HEK293 (cell line): Measurements from ENCODE around the gene LHX2.

ENCODE experiments used
- MEIS1 ChIP-seq: sonication (generic); formaldehyde crosslinking; IDR thresholded peaks from 2 replicates; pipeline ENCODE4 v1.8.1; 2022; ENCODE audit warnings: missing genetic modification reagents, mild to moderate bottlenecking, borderline replicate concordance
- YY1 ChIP-seq: fragments of 450-650 bp; formaldehyde crosslinking; IDR thresholded peaks from 2 replicates; pipeline ENCODE4 v1.5.1; 2018; ENCODE audit warnings: missing biosample characterization, missing genetic modification characterization
- ZBTB7A ChIP-seq: fragments of 450-650 bp; formaldehyde crosslinking; IDR thresholded peaks from 2 replicates; pipeline ENCODE4 v1.5.1; 2016; ENCODE audit warnings: low read depth, missing biosample characterization, missing genetic modification characterization
- ZNF114 ChIP-seq: fragments of 450-650 bp; formaldehyde crosslinking; IDR thresholded peaks from 2 replicates; pipeline ENCODE4 v1.5.0; 2017; ENCODE audit warnings: missing biosample characterization, missing genetic modification characterization
- ZNF155 ChIP-seq: fragments of 450-650 bp; formaldehyde crosslinking; IDR thresholded peaks from 2 replicates; pipeline ENCODE4 v1.5.1; 2016; ENCODE audit warnings: missing biosample characterization, missing genetic modification characterization
- ZNF350 ChIP-seq: fragments of 450-650 bp; formaldehyde crosslinking; IDR thresholded peaks from 2 replicates; pipeline ENCODE4 v1.5.0; 2017; ENCODE audit warnings: missing biosample characterization, mild to moderate bottlenecking, missing genetic modification characterization
- ZNF510 ChIP-seq: fragments of 450-650 bp; formaldehyde crosslinking; IDR thresholded peaks from 2 replicates; pipeline ENCODE4 v1.5.1; 2018; ENCODE audit warnings: mild to moderate bottlenecking, missing genetic modification characterization, missing biosample characterization; ENCODE audit not compliant: insufficient replicate concordance
- ZNF529 ChIP-seq: fragments of 450-650 bp; formaldehyde crosslinking; IDR thresholded peaks from 2 replicates; pipeline ENCODE4 v1.5.1; 2017; ENCODE audit warnings: missing genetic modification characterization, missing biosample characterization; ENCODE audit not compliant: insufficient replicate concordance
- ZNF585B ChIP-seq: fragments of 450-650 bp; formaldehyde crosslinking; IDR thresholded peaks from 2 replicates; pipeline ENCODE4 v1.5.1; 2016; ENCODE audit warnings: missing biosample characterization, missing genetic modification characterization
- ZNF624 ChIP-seq: fragments of 450-650 bp; formaldehyde crosslinking; IDR thresholded peaks from 2 replicates; pipeline ENCODE4 v1.5.1; 2017; ENCODE audit warnings: missing biosample characterization, missing genetic modification characterization
- TF ChIP-seq, protein P1 (sequence below): fragments of 450-650 bp; formaldehyde crosslinking; IDR thresholded peaks from 2 replicates; pipeline ENCODE4 v1.5.1; 2016; ENCODE audit warnings: missing biosample characterization, missing genetic modification characterization
- TF ChIP-seq, protein P2 (sequence below): IDR thresholded peaks from 2 replicates; pipeline ENCODE4 v1.6.1; 2011; ENCODE audit warnings: mild to moderate bottlenecking, low read depth, low read length, borderline replicate concordance

DNA sequence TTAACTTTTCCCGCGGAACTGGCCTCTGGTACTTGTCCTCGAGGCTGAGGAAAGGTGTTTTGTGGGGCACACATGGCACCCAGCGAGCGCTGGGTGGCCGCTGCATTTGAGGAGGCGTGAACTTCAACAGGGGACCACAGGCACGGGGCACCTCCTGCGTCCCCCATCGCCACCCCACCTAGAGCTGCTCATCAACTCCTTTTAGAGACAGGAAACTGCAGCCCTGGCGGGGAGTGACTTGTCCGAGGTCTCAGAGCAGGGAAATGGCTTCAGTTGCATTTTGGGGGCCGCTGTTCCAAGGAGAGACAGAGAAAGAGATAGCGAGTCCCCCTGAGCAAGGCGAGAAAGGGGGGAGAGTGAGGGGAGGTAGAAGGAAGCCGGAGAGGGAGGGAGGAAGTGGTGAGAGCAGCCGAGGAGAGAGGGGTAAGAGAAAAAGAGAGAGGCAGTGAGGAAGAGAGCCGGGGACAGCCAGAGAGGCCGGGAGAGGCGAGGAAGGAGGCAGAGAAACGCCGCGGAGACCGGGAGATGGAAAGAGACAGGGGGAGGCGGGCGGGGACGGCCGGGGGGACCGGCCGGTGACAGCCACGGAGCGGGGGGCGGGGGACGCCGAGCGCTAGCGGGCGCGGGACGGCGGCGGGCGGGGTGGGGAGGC is 12.5 kb upstream of the LHX2 start:
- TF ChIP-seq ZNF114 (tag by site-specific recombination) (no peak), ZBTB7A (tag by site-specific recombination) (no peak), ZNF624 (tag by site-specific recombination) (no peak), ZNF529 (tag by site-specific recombination) (no peak), MEIS1 (CRISPR knock-in tag) (no peak), ZNF585B (no peak), ZNF350 (tag by site-specific recombination) (no peak), YY1 (no peak), ZNF510 (tag by site-specific recombination) (no peak), ZNF155 (tag by site-specific recombination) (no peak)
- TF ChIP-seq, protein P1, sequence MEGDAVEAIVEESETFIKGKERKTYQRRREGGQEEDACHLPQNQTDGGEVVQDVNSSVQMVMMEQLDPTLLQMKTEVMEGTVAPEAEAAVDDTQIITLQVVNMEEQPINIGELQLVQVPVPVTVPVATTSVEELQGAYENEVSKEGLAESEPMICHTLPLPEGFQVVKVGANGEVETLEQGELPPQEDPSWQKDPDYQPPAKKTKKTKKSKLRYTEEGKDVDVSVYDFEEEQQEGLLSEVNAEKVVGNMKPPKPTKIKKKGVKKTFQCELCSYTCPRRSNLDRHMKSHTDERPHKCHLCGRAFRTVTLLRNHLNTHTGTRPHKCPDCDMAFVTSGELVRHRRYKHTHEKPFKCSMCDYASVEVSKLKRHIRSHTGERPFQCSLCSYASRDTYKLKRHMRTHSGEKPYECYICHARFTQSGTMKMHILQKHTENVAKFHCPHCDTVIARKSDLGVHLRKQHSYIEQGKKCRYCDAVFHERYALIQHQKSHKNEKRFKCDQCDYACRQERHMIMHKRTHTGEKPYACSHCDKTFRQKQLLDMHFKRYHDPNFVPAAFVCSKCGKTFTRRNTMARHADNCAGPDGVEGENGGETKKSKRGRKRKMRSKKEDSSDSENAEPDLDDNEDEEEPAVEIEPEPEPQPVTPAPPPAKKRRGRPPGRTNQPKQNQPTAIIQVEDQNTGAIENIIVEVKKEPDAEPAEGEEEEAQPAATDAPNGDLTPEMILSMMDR (tag by site-specific recombination) = no peak
- TF ChIP-seq, protein P2, sequence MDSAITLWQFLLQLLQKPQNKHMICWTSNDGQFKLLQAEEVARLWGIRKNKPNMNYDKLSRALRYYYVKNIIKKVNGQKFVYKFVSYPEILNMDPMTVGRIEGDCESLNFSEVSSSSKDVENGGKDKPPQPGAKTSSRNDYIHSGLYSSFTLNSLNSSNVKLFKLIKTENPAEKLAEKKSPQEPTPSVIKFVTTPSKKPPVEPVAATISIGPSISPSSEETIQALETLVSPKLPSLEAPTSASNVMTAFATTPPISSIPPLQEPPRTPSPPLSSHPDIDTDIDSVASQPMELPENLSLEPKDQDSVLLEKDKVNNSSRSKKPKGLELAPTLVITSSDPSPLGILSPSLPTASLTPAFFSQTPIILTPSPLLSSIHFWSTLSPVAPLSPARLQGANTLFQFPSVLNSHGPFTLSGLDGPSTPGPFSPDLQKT = no peak
